AG04450 (cell line): ENCODE results near the gene OSCP1. TPM values are rescaled to one million over a fixed set of nuclear protein-coding genes. Genes with fewer than 3 reads are reported as not detected.

ENCODE experiments used
- CTCF ChIA-PET: fragments of 300-600, 350-600 bp; formaldehyde crosslinking; extraction: SDS; loops from one replicate; lab custom pipeline; 2022; ENCODE audit warnings: antibody characterized with exemption, inconsistent platforms; lab: Charles Lee
- POLR2A ChIA-PET: fragments of 350-600 bp; formaldehyde crosslinking; extraction: SDS; loops from one replicate; lab custom pipeline; 2021; ENCODE audit warnings: antibody characterized with exemption, inconsistent platforms; lab: Yijun Ruan, JAX
- DNase-seq: peaks from one replicate; pipeline ENCODE4 v3.0.0-alpha.2; 2011; ENCODE audit warnings: low read depth, low spot score
- H3K27ac ChIP-seq: one replicate; pipeline ENCODE4 v1.5.1; 2012; ENCODE audit warnings: low read depth, low read length, control low read depth
- H3K27me3 ChIP-seq: one replicate; pipeline ENCODE4 v1.6.0; 2012; ENCODE audit warnings: low read length; ENCODE audit not compliant: control insufficient read depth, insufficient read depth
- H3K4me3 ChIP-seq: 2 replicates; pipeline ENCODE4 v1.5.1; 2011; ENCODE audit warnings: mild to moderate bottlenecking, low read depth, low read length, control low read depth
- H3K9me3 ChIP-seq: 2 replicates; pipeline ENCODE4 v1.5.1; 2012; ENCODE audit warnings: low read length; ENCODE audit not compliant: control insufficient read depth, insufficient read depth
- CTCF ChIP-seq: IDR thresholded peaks from 2 replicates; pipeline ENCODE4 v1.5.1; 2011; ENCODE audit warnings: low read depth, low read length, control low read depth, inconsistent platforms
- polyA plus RNA-seq: library from polyadenylated mRNA; depleted of rRNA; stranded (reverse); fragments of >200 nt; gene quantifications from 2 replicates; pipeline ENCODE4 v1.2.3, GENCODE V29; 2011

The OSCP1 gene
- polyA plus RNA-seq, 1 experiment = 7.9 TPM

GRCh38 chr1:36482724-36483388 lies 32.6 kb upstream of the OSCP1 start, which contains the start of gene CSF3R:
CSF3R (minus strand) TSS chr1:36482913; CDS start chr1:36479496, 3,417 bp downstream.
- no peak within 1 kb of the TSS for H3K27ac ChIP-seq
- no peak within 1 kb of the TSS for H3K4me3 ChIP-seq

GRCh38 chr1:36481771-36482723 lies 31.8 kb upstream of the OSCP1 start:
- no peak for DNase-seq
- Histone ChIP-seq H3K27ac (no peak overlapping the region), H3K27me3 (peaks cover 42% of the 10 kb centered on the region), H3K4me3 (no peak overlapping the region), H3K9me3 (no peaks in the 10 kb centered on the region)
- TF ChIP-seq CTCF = no peak
- ChIA-PET CTCF (no interaction called here), POLR2A (no interaction called here)

More at GRCh38 chr1:36482724-36483388, 32.6 kb upstream of the OSCP1 start, which contains the start of gene CSF3R:
- TF ChIP-seq CTCF = no peak
- ChIA-PET CTCF (no interaction called here), POLR2A (no interaction called here)
- Histone ChIP-seq H3K9me3 (no peaks in the 10 kb centered on the region), H3K27me3 (peaks cover 44% of the 10 kb centered on the region)
- no peak for DNase-seq

GRCh38 chr1:36481091-36481490 lies 30.8 kb upstream of the OSCP1 start:
- Histone ChIP-seq H3K27ac (no peak overlapping the region), H3K9me3 (no peaks in the 10 kb centered on the region), H3K4me3 (no peak overlapping the region), H3K27me3 (peaks cover 42% of the 10 kb centered on the region)
- POLR2A ChIA-PET = no interaction called here
- DNase-seq = no peak
- CTCF ChIA-PET = no interaction called here
- no peak for TF ChIP-seq CTCF

GRCh38 chr1:36480161-36480560 lies 29.9 kb upstream of the OSCP1 start:
- no peak overlapping the region for H3K27ac ChIP-seq

More at GRCh38 chr1:36480161-36480560, 29.9 kb upstream of the OSCP1 start:
- H3K27me3 ChIP-seq = peaks cover 39% of the 10 kb centered on the region
- TF ChIP-seq CTCF = no peak
- H3K9me3 ChIP-seq = no peaks in the 10 kb centered on the region
- H3K4me3 ChIP-seq = no peak overlapping the region
- ChIA-PET CTCF (no interaction called here), POLR2A (no interaction called here)
- no peak for DNase-seq
